B cell (primary cell): ENCODE measurements around the gene ADAMTSL1.

ENCODE experiments used
- EZH2 ChIP-seq: IDR thresholded peaks from 2 replicates; pipeline ENCODE4 v1.6.1; 2012; ENCODE audit warnings: borderline replicate concordance, low read depth, mild to moderate bottlenecking, moderate library complexity, low read length; ENCODE audit not compliant: insufficient read depth, poor library complexity, severe bottlenecking
- TF ChIP-seq, protein P1 (sequence below): fragments of 200-600 bp; IDR thresholded peaks from one replicate; pipeline ENCODE4 v1.8.0; 2022; ENCODE audit warnings: antibody characterized with exemption, mild to moderate bottlenecking

- TF ChIP-seq, protein P1, sequence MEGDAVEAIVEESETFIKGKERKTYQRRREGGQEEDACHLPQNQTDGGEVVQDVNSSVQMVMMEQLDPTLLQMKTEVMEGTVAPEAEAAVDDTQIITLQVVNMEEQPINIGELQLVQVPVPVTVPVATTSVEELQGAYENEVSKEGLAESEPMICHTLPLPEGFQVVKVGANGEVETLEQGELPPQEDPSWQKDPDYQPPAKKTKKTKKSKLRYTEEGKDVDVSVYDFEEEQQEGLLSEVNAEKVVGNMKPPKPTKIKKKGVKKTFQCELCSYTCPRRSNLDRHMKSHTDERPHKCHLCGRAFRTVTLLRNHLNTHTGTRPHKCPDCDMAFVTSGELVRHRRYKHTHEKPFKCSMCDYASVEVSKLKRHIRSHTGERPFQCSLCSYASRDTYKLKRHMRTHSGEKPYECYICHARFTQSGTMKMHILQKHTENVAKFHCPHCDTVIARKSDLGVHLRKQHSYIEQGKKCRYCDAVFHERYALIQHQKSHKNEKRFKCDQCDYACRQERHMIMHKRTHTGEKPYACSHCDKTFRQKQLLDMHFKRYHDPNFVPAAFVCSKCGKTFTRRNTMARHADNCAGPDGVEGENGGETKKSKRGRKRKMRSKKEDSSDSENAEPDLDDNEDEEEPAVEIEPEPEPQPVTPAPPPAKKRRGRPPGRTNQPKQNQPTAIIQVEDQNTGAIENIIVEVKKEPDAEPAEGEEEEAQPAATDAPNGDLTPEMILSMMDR: no peak
- no peak for TF ChIP-seq EZH2
These were observed 143.0 kb downstream of the ADAMTSL1 start for GRCh38 chr9:18616976-18617375.
